Measurements from ENCODE around the gene UACA. TPM values are rescaled to one million over a fixed set of nuclear protein-coding genes. Genes with fewer than 3 reads are reported as not detected.

UACA gene
- total RNA-seq, 6 experiments from 2014 or later, result 119 to 309 (median 142) TPM

GRCh38 chr15:70635895-70636294, 127.5 kb downstream of the UACA start:
- Mint-ChIP-seq H3K4me1 (ENCODE audit: low read depth) (peaks cover 6% of the 10 kb centered on the region; the same call in 1 of the 2 replicates), H3K27me3 (ENCODE audit: insufficient read depth) (peaks cover 4% of the 10 kb centered on the region), H3K36me3 (ENCODE audit: low read depth) (peaks cover 15% of the 10 kb centered on the region), H3K9me3 (no peaks in the 10 kb centered on the region), H3K4me3 (no peak overlapping the region), H3K27ac (no peak overlapping the region)
- no peak for DNase-seq
- TF ChIP-seq, protein P1, sequence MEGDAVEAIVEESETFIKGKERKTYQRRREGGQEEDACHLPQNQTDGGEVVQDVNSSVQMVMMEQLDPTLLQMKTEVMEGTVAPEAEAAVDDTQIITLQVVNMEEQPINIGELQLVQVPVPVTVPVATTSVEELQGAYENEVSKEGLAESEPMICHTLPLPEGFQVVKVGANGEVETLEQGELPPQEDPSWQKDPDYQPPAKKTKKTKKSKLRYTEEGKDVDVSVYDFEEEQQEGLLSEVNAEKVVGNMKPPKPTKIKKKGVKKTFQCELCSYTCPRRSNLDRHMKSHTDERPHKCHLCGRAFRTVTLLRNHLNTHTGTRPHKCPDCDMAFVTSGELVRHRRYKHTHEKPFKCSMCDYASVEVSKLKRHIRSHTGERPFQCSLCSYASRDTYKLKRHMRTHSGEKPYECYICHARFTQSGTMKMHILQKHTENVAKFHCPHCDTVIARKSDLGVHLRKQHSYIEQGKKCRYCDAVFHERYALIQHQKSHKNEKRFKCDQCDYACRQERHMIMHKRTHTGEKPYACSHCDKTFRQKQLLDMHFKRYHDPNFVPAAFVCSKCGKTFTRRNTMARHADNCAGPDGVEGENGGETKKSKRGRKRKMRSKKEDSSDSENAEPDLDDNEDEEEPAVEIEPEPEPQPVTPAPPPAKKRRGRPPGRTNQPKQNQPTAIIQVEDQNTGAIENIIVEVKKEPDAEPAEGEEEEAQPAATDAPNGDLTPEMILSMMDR (IDR thresholded peaks at IDR 0.05), result no peak

- H3K36me3 Mint-ChIP-seq (ENCODE audit: low read depth), result peaks cover 15% of the 10 kb centered on the region
- peaks cover 4% of the 10 kb centered on the region for H3K27me3 Mint-ChIP-seq (ENCODE audit: insufficient read depth)
- DNase-seq, result no peak
- H3K9me3 Mint-ChIP-seq, result no peaks in the 10 kb centered on the region
- no peak overlapping the region for H3K27ac Mint-ChIP-seq
- no peak overlapping the region for H3K4me3 Mint-ChIP-seq
- peaks cover 6% of the 10 kb centered on the region; the same call in 1 of the 2 replicates for H3K4me1 Mint-ChIP-seq (ENCODE audit: low read depth)
- TF ChIP-seq, protein P1 (IDR thresholded peaks at IDR 0.05), result no peak
These were observed 129.4 kb downstream of the UACA start for GRCh38 chr15:70633991-70634390.

GRCh38 chr15:70633103-70633831, 130.1 kb downstream of the UACA start:
- no peak for DNase-seq
- H3K27ac Mint-ChIP-seq, result no peak overlapping the region
- TF ChIP-seq, protein P1 (IDR thresholded peaks at IDR 0.05), result no peak
- H3K9me3 Mint-ChIP-seq, result no peaks in the 10 kb centered on the region
- H3K36me3 Mint-ChIP-seq (ENCODE audit: low read depth), result peaks cover 15% of the 10 kb centered on the region
- H3K4me1 Mint-ChIP-seq (ENCODE audit: low read depth), result peaks cover 12% of the 10 kb centered on the region
- peaks cover 6% of the 10 kb centered on the region for H3K27me3 Mint-ChIP-seq (ENCODE audit: insufficient read depth)
- H3K4me3 Mint-ChIP-seq, result no peak overlapping the region

- H3K27ac Mint-ChIP-seq, result no peak overlapping the region
- no peaks in the 10 kb centered on the region for H3K9me3 Mint-ChIP-seq
These were observed 130.8 kb downstream of the UACA start for GRCh38 chr15:70632491-70633102.

DNA sequence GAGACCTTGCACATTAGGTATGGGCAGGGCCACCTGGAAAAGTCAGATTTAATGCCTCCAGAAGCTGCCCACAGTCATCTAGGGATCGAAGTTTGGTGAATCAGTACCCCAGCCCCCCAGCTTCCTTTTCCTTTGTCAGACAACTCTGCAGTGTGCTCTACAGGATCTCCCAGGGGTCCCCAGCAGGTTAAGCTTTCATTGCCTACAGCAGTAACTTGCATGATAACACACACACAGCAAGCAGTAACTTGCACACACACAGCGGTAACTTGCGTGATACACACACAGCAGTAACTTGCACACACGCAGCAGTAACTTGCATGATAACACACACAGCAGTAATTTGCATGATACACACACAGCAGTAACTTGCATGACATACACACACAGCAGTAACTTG, 131.3 kb downstream of the UACA start:
- no peak overlapping the region for H3K4me3 Mint-ChIP-seq
- H3K27ac Mint-ChIP-seq, result no peak overlapping the region
- H3K4me1 Mint-ChIP-seq (ENCODE audit: low read depth), result peaks cover 23% of the 10 kb centered on the region
- no peaks in the 10 kb centered on the region for H3K9me3 Mint-ChIP-seq
- no peak for DNase-seq
- TF ChIP-seq, protein P1 (IDR thresholded peaks at IDR 0.05), result no peak
- H3K27me3 Mint-ChIP-seq (ENCODE audit: insufficient read depth), result peaks cover 10% of the 10 kb centered on the region
- H3K36me3 Mint-ChIP-seq (ENCODE audit: low read depth), result peaks cover 15% of the 10 kb centered on the region

More at GRCh38 chr15:70632491-70633102, 130.8 kb downstream of the UACA start:
- TF ChIP-seq, protein P1 (IDR thresholded peaks at IDR 0.05), result no peak
- Mint-ChIP-seq H3K36me3 (ENCODE audit: low read depth) (peaks cover 15% of the 10 kb centered on the region), H3K4me1 (ENCODE audit: low read depth) (peaks cover 19% of the 10 kb centered on the region), H3K4me3 (no peak overlapping the region), H3K27me3 (ENCODE audit: insufficient read depth) (peaks cover 7% of the 10 kb centered on the region)
- no peak for DNase-seq
